Loucy (cell line): ENCODE data around the gene MAPRE2.
"Not testable (repeated sequence)": the region's sequence is repeated elsewhere in the genome, so short reads cannot be mapped to it uniquely, and the experiment has no call there.

Experiments
- H2AFZ ChIP-seq: fragments of 200-600 bp; sonication (generic); 2 replicates; pipeline ENCODE4 v1.6.0; 2016; ENCODE audit warnings: antibody characterized with exemption, mild to moderate bottlenecking, low read length, moderate library complexity
- H3F3A ChIP-seq: fragments of 200-600 bp; 2 replicates; pipeline ENCODE4 v1.6.0; 2016; ENCODE audit warnings: antibody characterized with exemption, low read depth, mild to moderate bottlenecking
- H3K27me3 ChIP-seq: fragments of 200-600 bp; sonication (generic); 2 replicates; pipeline ENCODE4 v1.6.1; 2014; ENCODE audit warnings: low read length, mild to moderate bottlenecking; ENCODE audit not compliant: insufficient read depth, poor library complexity, severe bottlenecking
- H3K36me3 ChIP-seq: fragments of 200-600 bp; sonication (generic); 2 replicates; pipeline ENCODE4 v1.6.1; 2016; ENCODE audit warnings: low read length; ENCODE audit not compliant: insufficient read depth
- H3K4me1 ChIP-seq: fragments of 200-600 bp; sonication (generic); 2 replicates; pipeline ENCODE4 v1.5.1; 2014; ENCODE audit warnings: low read length, mild to moderate bottlenecking; ENCODE audit not compliant: insufficient read depth, poor library complexity, severe bottlenecking
- H3K4me2 ChIP-seq: fragments of 200-600 bp; sonication (generic); 2 replicates; pipeline ENCODE4 v1.6.0; 2014; ENCODE audit warnings: antibody characterized with exemption, low read length, low read depth, mild to moderate bottlenecking; ENCODE audit not compliant: poor library complexity, severe bottlenecking
- H3K4me3 ChIP-seq: fragments of 200-600 bp; sonication (generic); 2 replicates; pipeline ENCODE4 v1.5.1; 2014; ENCODE audit warnings: low read length, mild to moderate bottlenecking, mixed read lengths; ENCODE audit not compliant: poor library complexity, severe bottlenecking
- H3K79me2 ChIP-seq: fragments of 200-600 bp; sonication (generic); 2 replicates; pipeline ENCODE4 v1.6.1; 2014; ENCODE audit warnings: low read length; ENCODE audit not compliant: insufficient read depth
- H3K9ac ChIP-seq: fragments of 200-600 bp; sonication (generic); 2 replicates; pipeline ENCODE4 v1.6.0; 2014; ENCODE audit warnings: mild to moderate bottlenecking, low read depth, low read length, moderate library complexity; ENCODE audit not compliant: poor library complexity, severe bottlenecking
- H3K9me2 ChIP-seq: fragments of 200-600 bp; sonication (generic); replicated peaks from 2 replicates; pipeline ENCODE4 v1.6.1; 2016; ENCODE audit warnings: low read depth, low read length, mixed read lengths
- H3K9me3 ChIP-seq: fragments of 200-600 bp; sonication (generic); 2 replicates; pipeline ENCODE4 v1.6.1; 2014; ENCODE audit warnings: mild to moderate bottlenecking, antibody characterized with exemption, low read length, low read depth; ENCODE audit not compliant: insufficient read depth
- H4K20me1 ChIP-seq: fragments of 200-600 bp; sonication (generic); 2 replicates; pipeline ENCODE4 v1.6.0; 2014; ENCODE audit warnings: antibody characterized with exemption, low read length, mild to moderate bottlenecking; ENCODE audit not compliant: insufficient read depth, poor library complexity, severe bottlenecking
- CTCF ChIP-seq: fragments of 200-600 bp; sonication (generic); conservative IDR thresholded peaks from 2 replicates; pipeline ENCODE4 v1.5.1; 2014; ENCODE audit warnings: mild to moderate bottlenecking, antibody characterized with exemption, low read length
- EZH2phosphoT487 ChIP-seq: fragments of 200-600 bp; IDR thresholded peaks from 2 replicates; pipeline ENCODE4 v1.6.1; 2018; ENCODE audit warnings: antibody characterized with exemption, mild to moderate bottlenecking, moderate library complexity, borderline replicate concordance

The MAPRE2 gene

GRCh38 chr18:35144698-35145097 is 103.5 kb downstream of the MAPRE2 start:
- TF ChIP-seq EZH2phosphoT487 (no peak), CTCF (no peak)
- no peaks in the 10 kb centered on the region for H3K9me2 ChIP-seq
- H3K9me3 ChIP-seq: no peaks in the 10 kb centered on the region
- no peaks in the 10 kb centered on the region for H3K27me3 ChIP-seq
- no peaks in the 10 kb centered on the region for H3F3A ChIP-seq
- H3K4me2 ChIP-seq: no peak overlapping the region
- no peak overlapping the region for H3K4me3 ChIP-seq
- no peaks in the 10 kb centered on the region for H4K20me1 ChIP-seq
- peaks cover 16% of the 10 kb centered on the region; the same call in 1 of the 2 replicates for H3K36me3 ChIP-seq
- H3K4me1 ChIP-seq: no peaks in the 10 kb centered on the region
- no peaks in the 10 kb centered on the region for H3K79me2 ChIP-seq
- H2AFZ ChIP-seq: no peak overlapping the region
- H3K9ac ChIP-seq: no peak overlapping the region

GRCh38 chr18:35150195-35150594 is 109.0 kb downstream of the MAPRE2 start:
- H3K4me2 ChIP-seq, H3K79me2 ChIP-seq, H3K36me3 ChIP-seq, H3K27me3 ChIP-seq, H3K9me3 ChIP-seq, H3K9ac ChIP-seq, H3F3A ChIP-seq, H3K4me3 ChIP-seq, H2AFZ ChIP-seq, H4K20me1 ChIP-seq, H3K9me2 ChIP-seq: not testable (repeated sequence)
- H3K4me1 ChIP-seq: peaks cover 12% of the 10 kb centered on the region

GRCh38 chr18:35153609-35154272 is 112.5 kb downstream of the MAPRE2 start:
- Histone ChIP-seq H3K4me1 (peaks cover 22% of the 10 kb centered on the region), H3K9me2 (no peaks in the 10 kb centered on the region), H3K27me3 (no peaks in the 10 kb centered on the region), H3K4me3 (no peak overlapping the region), H2AFZ (no peak overlapping the region), H3F3A (no peaks in the 10 kb centered on the region), H3K36me3 (no peaks in the 10 kb centered on the region), H3K4me2 (peak overlapping the region; percentile 45), H4K20me1 (no peaks in the 10 kb centered on the region), H3K79me2 (no peaks in the 10 kb centered on the region), H3K9me3 (no peaks in the 10 kb centered on the region), H3K9ac (no peak overlapping the region)
- TF ChIP-seq EZH2phosphoT487 (no peak), CTCF (no peak)
